ENCODE measurements around the gene JARID2. TPM values are rescaled to one million over a fixed set of nuclear protein-coding genes. Genes with fewer than 3 reads are reported as not detected.

Gene JARID2
- total and polyA plus RNA-seq, 2 of the 13 experiments (the other 11 are each of a cell fraction or from before 2014, with no cell fraction given) = 7.5 to 10.3 TPM

- TF ChIP-seq, protein P1, sequence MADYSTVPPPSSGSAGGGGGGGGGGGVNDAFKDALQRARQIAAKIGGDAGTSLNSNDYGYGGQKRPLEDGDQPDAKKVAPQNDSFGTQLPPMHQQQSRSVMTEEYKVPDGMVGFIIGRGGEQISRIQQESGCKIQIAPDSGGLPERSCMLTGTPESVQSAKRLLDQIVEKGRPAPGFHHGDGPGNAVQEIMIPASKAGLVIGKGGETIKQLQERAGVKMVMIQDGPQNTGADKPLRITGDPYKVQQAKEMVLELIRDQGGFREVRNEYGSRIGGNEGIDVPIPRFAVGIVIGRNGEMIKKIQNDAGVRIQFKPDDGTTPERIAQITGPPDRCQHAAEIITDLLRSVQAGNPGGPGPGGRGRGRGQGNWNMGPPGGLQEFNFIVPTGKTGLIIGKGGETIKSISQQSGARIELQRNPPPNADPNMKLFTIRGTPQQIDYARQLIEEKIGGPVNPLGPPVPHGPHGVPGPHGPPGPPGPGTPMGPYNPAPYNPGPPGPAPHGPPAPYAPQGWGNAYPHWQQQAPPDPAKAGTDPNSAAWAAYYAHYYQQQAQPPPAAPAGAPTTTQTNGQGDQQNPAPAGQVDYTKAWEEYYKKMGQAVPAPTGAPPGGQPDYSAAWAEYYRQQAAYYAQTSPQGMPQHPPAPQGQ (CRISPR knock-in tag; IDR thresholded peaks at IDR 0.05; ENCODE audit: borderline replicate concordance) = no peak
- no peak for TF ChIP-seq REST (IDR thresholded peaks at IDR 0.05; ENCODE audit: borderline replicate concordance in 1 of 2, low read depth in 1 of 2, low read length in 2 of 2)
- 0 out of 2 replicates have a peak, but pooled peaks have one; percentile 25 for TF ChIP-seq BHLHE40 (IDR thresholded peaks at IDR 0.05; ENCODE audit: low read length)
- TF ChIP-seq MED1 (CRISPR knock-in tag; IDR thresholded peaks at IDR 0.05) = 0 out of 2 replicates have a peak, but pooled peaks have one; percentile 32
- TF ChIP-seq ZNF263 (CRISPR knock-in tag; IDR thresholded peaks at IDR 0.05) = 0 out of 2 replicates have a peak, but pooled peaks have one; percentile 44
- TF ChIP-seq RXRB (CRISPR knock-in tag; IDR thresholded peaks at IDR 0.05; ENCODE audit: borderline replicate concordance) = peak; percentile 28; the same call in 1 of the 2 replicates
- TF ChIP-seq, protein P2, sequence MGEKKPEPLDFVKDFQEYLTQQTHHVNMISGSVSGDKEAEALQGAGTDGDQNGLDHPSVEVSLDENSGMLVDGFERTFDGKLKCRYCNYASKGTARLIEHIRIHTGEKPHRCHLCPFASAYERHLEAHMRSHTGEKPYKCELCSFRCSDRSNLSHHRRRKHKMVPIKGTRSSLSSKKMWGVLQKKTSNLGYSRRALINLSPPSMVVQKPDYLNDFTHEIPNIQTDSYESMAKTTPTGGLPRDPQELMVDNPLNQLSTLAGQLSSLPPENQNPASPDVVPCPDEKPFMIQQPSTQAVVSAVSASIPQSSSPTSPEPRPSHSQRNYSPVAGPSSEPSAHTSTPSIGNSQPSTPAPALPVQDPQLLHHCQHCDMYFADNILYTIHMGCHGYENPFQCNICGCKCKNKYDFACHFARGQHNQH (CRISPR knock-in tag; IDR thresholded peaks at IDR 0.05) = peak; percentile 99; the same call in 1 of the 2 replicates
- no peak for TF ChIP-seq ZNF800 (CRISPR knock-in tag; IDR thresholded peaks at IDR 0.05)
- TF ChIP-seq ETV5 (CRISPR knock-in tag; IDR thresholded peaks at IDR 0.05; ENCODE audit: borderline replicate concordance) = peak; percentile 66; the same call in 1 of the 2 replicates
- TF ChIP-seq ZNF142 (CRISPR knock-in tag; IDR thresholded peaks at IDR 0.05) = no peak
- peak; percentile 38; the same call in 1 of the 2 replicates for TF ChIP-seq HDAC2 (CRISPR knock-in tag; IDR thresholded peaks at IDR 0.05)
- TF ChIP-seq MBD4 (IDR thresholded peaks at IDR 0.05; ENCODE audit: borderline replicate concordance, low read length) = no peak
- no peak for TF ChIP-seq ZNF20 (CRISPR knock-in tag; IDR thresholded peaks at IDR 0.05)
- no peak for TF ChIP-seq ZEB1 (IDR thresholded peaks at IDR 0.05; ENCODE audit: insufficient replicate concordance, low read depth)
These were observed 185.1 kb downstream of the JARID2 start (continued) for GRCh38 chr6:15430931-15431405.

All from HepG2 (cell line).